Neural crest cell (in vitro differentiated cells): ENCODE measurements around the gene ZNF282. TPM values are rescaled to one million over a fixed set of nuclear protein-coding genes. Genes with fewer than 3 reads are reported as not detected.
A peak's percentile ranks its signal among the peaks of the same experiment; 100 is the strongest.

Experiments used
- DNase-seq: peaks from one replicate; pipeline ENCODE4 v3.0.0; 2021; ENCODE audit warnings: low read depth, mixed read lengths, low spot score
- H3K27ac Mint-ChIP-seq: one replicate; pipeline ENCODE4 v1.8.0; 2021; ENCODE audit warnings: mild to moderate bottlenecking, mixed read lengths; ENCODE audit not compliant: unreplicated experiment
- H3K27me3 Mint-ChIP-seq: 2 replicates; pipeline ENCODE4 v1.8.0; 2021; ENCODE audit warnings: low read depth, mild to moderate bottlenecking, mixed read lengths
- H3K36me3 Mint-ChIP-seq: 2 replicates; pipeline ENCODE4 v1.8.0; 2021; ENCODE audit warnings: low read depth, mild to moderate bottlenecking, mixed read lengths
- H3K4me1 Mint-ChIP-seq: 2 replicates; pipeline ENCODE4 v1.8.0; 2021; ENCODE audit warnings: mixed read lengths
- H3K4me3 Mint-ChIP-seq: one replicate; pipeline ENCODE4 v1.8.0; 2021; ENCODE audit warnings: mild to moderate bottlenecking, mixed read lengths
- H3K9me3 Mint-ChIP-seq: 2 replicates; pipeline ENCODE4 v1.8.0; 2021; ENCODE audit warnings: mixed read lengths
- total RNA-seq: library from RNA; stranded (reverse); gene quantifications from 2 replicates; pipeline ENCODE4 v1.2.1, GENCODE V29; 2021
- TF ChIP-seq, protein P1 (sequence below): fragments of 200-600 bp; sonication (generic); conservative IDR thresholded peaks from 2 replicates; pipeline ENCODE4 v1.5.0; 2021; ENCODE audit warnings: antibody characterized with exemption, mild to moderate bottlenecking

The ZNF282 gene
- total RNA-seq, 1 donor from 2014 or later = 31.8 TPM

DNA sequence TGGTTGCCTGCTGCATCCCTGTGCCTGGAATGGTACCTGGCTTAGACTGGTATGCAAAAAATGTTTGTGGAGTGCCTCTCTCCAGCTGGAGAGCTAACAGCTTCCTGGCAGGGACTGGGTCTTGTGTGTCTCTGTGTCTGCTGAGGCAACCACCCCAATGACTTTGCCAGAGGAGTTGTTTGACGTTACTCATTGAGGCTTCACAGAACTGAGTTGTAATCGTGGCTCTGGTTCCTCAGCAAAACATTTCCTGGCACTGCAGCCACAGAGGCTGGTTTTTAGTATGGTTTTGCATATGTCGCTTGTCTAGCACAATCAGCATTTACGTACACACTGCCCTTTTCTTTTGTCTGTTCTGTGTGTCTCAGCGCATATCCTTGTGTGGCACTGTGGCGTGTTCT, 7.5 kb downstream of the ZNF282 start:
- Mint-ChIP-seq H3K27ac (no peak overlapping the region), H3K36me3 (peaks cover 45% of the 10 kb centered on the region), H3K4me3 (peak overlapping the region; percentile 44), H3K27me3 (no peaks in the 10 kb centered on the region), H3K9me3 (no peaks in the 10 kb centered on the region), H3K4me1 (no peaks in the 10 kb centered on the region)
- TF ChIP-seq, protein P1, sequence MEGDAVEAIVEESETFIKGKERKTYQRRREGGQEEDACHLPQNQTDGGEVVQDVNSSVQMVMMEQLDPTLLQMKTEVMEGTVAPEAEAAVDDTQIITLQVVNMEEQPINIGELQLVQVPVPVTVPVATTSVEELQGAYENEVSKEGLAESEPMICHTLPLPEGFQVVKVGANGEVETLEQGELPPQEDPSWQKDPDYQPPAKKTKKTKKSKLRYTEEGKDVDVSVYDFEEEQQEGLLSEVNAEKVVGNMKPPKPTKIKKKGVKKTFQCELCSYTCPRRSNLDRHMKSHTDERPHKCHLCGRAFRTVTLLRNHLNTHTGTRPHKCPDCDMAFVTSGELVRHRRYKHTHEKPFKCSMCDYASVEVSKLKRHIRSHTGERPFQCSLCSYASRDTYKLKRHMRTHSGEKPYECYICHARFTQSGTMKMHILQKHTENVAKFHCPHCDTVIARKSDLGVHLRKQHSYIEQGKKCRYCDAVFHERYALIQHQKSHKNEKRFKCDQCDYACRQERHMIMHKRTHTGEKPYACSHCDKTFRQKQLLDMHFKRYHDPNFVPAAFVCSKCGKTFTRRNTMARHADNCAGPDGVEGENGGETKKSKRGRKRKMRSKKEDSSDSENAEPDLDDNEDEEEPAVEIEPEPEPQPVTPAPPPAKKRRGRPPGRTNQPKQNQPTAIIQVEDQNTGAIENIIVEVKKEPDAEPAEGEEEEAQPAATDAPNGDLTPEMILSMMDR = no peak
- no peak for DNase-seq

DNA sequence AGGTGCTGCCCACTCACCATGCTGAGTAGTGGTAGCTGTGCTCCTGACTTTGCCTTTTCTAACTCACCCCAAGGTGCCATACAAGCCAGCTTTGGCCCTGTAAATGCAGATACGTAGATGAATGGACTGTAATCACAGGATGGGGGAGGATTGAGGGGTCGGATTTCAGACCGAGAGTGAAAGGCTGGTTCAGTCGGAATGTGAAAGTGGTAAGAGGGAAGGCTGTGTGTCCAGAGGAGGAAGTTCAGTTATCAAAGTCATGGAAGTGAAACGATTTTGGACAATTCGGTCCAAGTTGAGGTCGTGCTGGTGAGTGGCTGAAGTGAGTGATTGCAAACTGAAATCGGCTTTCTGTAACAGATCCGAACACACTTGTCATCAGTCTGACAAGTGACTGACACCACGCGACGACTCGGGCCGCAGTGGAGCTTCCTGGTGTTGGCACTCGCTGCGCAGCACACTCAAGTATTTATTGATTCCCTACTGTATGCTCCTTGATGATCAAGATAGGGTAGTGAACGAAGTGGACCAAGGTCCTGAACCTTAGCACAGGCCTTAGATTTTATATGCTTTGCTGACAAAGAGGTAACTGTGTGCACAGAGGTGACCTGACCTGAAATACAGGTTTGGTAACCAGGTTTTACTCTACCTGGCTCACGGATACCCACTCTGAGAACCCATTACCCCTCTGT, 10.5 kb downstream of the ZNF282 start:
- Mint-ChIP-seq H3K27me3 (no peaks in the 10 kb centered on the region), H3K4me1 (peaks cover 6% of the 10 kb centered on the region), H3K36me3 (peaks cover 34% of the 10 kb centered on the region), H3K27ac (no peak overlapping the region), H3K9me3 (no peaks in the 10 kb centered on the region), H3K4me3 (no peak overlapping the region)
- DNase-seq = no peak
- TF ChIP-seq, protein P1 = no peak

DNA sequence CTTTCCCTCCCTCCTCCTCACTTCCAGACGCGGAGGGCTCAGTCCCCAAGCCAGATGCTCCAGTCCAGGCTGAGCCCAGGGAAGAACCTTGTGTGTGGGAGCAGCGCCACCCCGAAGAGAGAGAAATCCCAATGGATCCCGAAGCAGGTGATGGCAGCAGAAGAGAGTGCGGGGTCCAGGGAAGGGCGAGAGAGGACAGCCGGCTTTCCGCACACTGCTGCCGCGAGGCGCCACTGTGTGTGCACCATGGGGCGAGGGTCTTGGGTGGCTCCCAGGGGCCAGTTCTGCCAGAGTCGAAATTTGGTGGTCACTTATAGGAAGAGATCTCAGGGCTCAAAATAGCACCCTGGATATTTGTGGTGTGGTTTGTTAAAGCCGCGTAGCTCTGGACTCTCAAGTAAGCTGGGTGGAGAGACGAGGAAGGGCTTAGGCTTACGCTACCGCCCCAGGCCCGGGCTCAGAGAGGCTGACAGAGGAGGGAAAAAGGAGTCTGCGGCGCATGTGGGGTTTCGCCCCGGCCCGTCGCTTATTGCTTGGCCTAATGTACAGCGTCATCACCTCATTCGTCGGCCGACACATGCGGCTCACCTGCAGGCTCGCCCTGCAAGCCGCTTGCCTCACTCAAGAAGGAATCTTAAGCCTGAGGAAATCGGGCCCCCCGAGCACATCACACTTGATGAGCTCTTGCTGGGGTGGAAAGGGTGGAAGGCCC, 12.1 kb downstream of the ZNF282 start:
- Mint-ChIP-seq H3K4me1 (peaks cover 6% of the 10 kb centered on the region), H3K27ac (no peak overlapping the region), H3K36me3 (peaks cover 30% of the 10 kb centered on the region)

DNA sequence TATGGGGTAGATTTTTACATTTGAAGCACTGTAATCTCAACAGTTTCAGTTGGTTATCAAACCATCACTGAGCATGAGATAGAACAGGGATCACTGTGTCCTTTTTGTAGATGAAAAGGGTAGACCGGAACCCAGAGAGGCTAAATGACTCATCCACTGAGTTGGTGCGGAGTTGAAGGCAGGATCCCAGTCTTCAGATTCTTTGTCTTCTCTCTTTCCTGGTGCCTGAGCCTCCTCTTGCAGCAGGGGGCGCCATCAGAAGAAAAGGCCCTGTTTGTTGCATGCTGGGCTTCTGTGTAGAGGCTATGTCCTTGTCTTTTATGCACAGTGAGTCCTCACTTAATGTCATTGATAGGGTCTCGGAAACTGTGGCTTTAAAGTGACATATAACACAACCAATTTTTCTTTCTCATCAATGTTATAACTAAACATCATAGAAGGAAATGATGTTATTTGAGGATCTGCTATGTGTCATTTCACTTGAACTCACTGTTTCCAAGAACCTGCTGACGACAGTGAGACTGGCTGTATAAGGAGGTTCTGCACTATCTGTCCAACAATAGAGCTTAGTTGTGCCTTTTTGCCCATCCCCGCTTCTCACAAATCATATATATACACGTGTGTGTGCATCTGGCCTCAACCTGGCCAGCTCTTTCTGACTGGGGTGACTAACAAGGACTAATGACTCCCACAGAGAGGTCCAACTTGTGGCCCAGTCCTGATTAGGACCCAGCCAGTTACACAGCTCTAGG, 14.3 kb downstream of the ZNF282 start:
- Mint-ChIP-seq H3K27me3 (no peaks in the 10 kb centered on the region), H3K36me3 (peaks cover 25% of the 10 kb centered on the region), H3K4me3 (peak overlapping the region; percentile 10), H3K27ac (peak overlapping the region; percentile 96), H3K9me3 (no peaks in the 10 kb centered on the region), H3K4me1 (peaks cover 6% of the 10 kb centered on the region)
- TF ChIP-seq, protein P1 = peak; percentile 67
- peak; percentile 65 for DNase-seq

More for the DNA sequence above, 12.1 kb downstream of the ZNF282 start:
- Mint-ChIP-seq H3K27me3 (no peaks in the 10 kb centered on the region), H3K4me3 (no peak overlapping the region), H3K9me3 (no peaks in the 10 kb centered on the region)
- no peak for DNase-seq
- TF ChIP-seq, protein P1 = no peak

DNA sequence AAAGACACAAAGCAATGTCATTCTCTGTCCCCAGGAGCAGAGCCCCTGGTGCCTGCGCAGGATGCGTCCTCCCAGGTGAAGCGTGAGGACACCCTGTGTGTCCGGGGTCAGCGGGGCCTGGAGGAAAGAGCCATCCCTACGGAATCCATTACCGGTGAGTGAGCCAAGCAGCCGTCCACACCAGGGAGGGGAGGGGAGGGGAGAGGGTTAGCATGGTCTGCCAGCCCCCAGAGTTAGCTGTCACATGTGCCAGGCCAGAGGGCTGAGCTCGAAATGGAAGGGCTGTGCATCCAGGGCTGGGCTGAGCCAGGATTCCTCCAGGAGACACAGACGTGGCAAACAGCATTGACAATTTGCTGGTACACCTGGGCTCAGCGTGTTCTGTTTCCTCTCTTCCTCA, 15.2 kb downstream of the ZNF282 start:
- no peak for DNase-seq
- Mint-ChIP-seq H3K27me3 (no peaks in the 10 kb centered on the region), H3K9me3 (no peaks in the 10 kb centered on the region), H3K4me1 (peaks cover 6% of the 10 kb centered on the region), H3K27ac (no peak overlapping the region), H3K36me3 (peaks cover 25% of the 10 kb centered on the region), H3K4me3 (no peak overlapping the region)
- TF ChIP-seq, protein P1 = no peak
